ENCODE results near the gene ENOSF1.

The ENOSF1 gene

DNA sequence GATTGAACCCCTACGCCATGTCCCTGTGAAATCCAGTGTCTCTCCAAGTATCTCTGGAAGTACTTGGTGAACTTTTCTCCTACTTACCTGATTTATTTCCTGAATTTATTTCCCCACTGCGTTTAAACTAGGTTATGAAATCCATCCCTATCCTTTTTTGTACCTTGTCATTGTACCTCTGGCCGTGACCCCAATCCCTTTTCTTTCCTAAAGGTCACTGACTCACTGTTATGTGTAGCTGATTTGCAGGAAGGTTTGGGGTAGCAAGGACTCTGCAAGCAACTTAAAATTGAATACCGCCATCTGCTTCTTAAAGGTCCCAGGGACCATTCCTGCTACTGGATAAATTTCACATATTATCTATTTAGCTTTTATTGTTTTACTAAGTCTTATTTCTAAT lies 4.6 kb upstream of the ENOSF1 start:
- TF ChIP-seq CTCF (IDR thresholded peaks at IDR 0.05; ENCODE audit: extremely low read depth, insufficient read depth, missing control alignments) = no peak
- no peak for DNase-seq (ENCODE audit: low spot score)
- in situ Hi-C loops (cut with MboI; ENCODE audit: low pct_unique_long_range_greater_than_20kb, low sequenced_read_pairs, unreplicated experiment) = no loop called here

GRCh38 chr18:715626-716025 lies 3.2 kb upstream of the ENOSF1 start:
- no peak for DNase-seq (ENCODE audit: low spot score)
- in situ Hi-C loops (cut with MboI; ENCODE audit: low pct_unique_long_range_greater_than_20kb, low sequenced_read_pairs, unreplicated experiment) = no loop called here
- no peak for TF ChIP-seq CTCF (IDR thresholded peaks at IDR 0.05; ENCODE audit: extremely low read depth, insufficient read depth, missing control alignments)

GRCh38 chr18:713135-713490 lies 683 bp upstream of the ENOSF1 start:
- DNase-seq (ENCODE audit: low spot score) = no peak
- in situ Hi-C loops (cut with MboI; ENCODE audit: low pct_unique_long_range_greater_than_20kb, low sequenced_read_pairs, unreplicated experiment) = no loop called here
- no peak for TF ChIP-seq CTCF (IDR thresholded peaks at IDR 0.05; ENCODE audit: extremely low read depth, insufficient read depth, missing control alignments)

GRCh38 chr18:711657-712400 lies 601 bp downstream of the ENOSF1 start:
- TF ChIP-seq CTCF (IDR thresholded peaks at IDR 0.05; ENCODE audit: extremely low read depth, insufficient read depth, missing control alignments) = peak; percentile 43
- in situ Hi-C loops (cut with MboI; ENCODE audit: low pct_unique_long_range_greater_than_20kb, low sequenced_read_pairs, unreplicated experiment) = no loop called here
- peak; percentile 79 for DNase-seq (ENCODE audit: low spot score)

DNA sequence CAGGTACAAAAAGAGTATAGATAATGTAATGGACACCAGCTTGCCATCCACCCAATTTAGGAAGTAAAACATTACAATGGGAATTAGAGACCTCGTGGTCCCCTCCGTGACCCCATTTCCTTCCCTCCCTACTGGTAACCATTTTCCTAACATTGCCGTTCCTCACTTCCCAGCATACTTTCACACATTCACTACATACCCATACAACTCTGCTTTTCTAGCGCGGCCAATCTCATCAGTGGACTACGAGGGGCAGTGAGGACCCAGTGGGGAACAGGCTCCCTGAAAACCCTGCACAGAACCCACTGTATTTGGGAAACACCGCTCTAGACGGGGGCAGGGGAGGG lies 1.1 kb downstream of the ENOSF1 start:
- no peak for DNase-seq (ENCODE audit: low spot score)
- in situ Hi-C loops (cut with MboI; ENCODE audit: low pct_unique_long_range_greater_than_20kb, low sequenced_read_pairs, unreplicated experiment) = no loop called here
- TF ChIP-seq CTCF (IDR thresholded peaks at IDR 0.05; ENCODE audit: extremely low read depth, insufficient read depth, missing control alignments) = no peak

GRCh38 chr18:710418-711300 lies 1.8 kb downstream of the ENOSF1 start:
- no peak for DNase-seq (ENCODE audit: low spot score)
- in situ Hi-C loops (cut with MboI; ENCODE audit: low pct_unique_long_range_greater_than_20kb, low sequenced_read_pairs, unreplicated experiment) = no loop called here
- no peak for TF ChIP-seq CTCF (IDR thresholded peaks at IDR 0.05; ENCODE audit: extremely low read depth, insufficient read depth, missing control alignments)
